K562 (cell line): ENCODE measurements around the gene YIPF4. TPM values are rescaled to one million over a fixed set of nuclear protein-coding genes. Genes with fewer than 3 reads are reported as not detected.
A peak's percentile ranks its signal among the peaks of the same experiment; 100 is the strongest.

ENCODE experiments used
- CBFA2T2 ChIP-seq: fragments of 450-650 bp; conservative IDR thresholded peaks from 2 replicates; pipeline ENCODE4 v1.6.1; 2017; ENCODE audit warnings: mild to moderate bottlenecking
- CBX5 ChIP-seq: IDR thresholded peaks from 2 replicates; pipeline ENCODE4 v1.6.1; 2014; ENCODE audit warnings: low read depth, borderline replicate concordance
- CHD7 ChIP-seq: fragments of 200-600 bp; sonication (generic); IDR thresholded peaks from one replicate; pipeline ENCODE4 v1.6.1; 2012; ENCODE audit warnings: mild to moderate bottlenecking, low read depth, low read length, inconsistent platforms
- HDAC3 ChIP-seq: fragments of 450-650 bp; IDR thresholded peaks from 2 replicates; pipeline ENCODE4 v1.6.1; 2018; ENCODE audit warnings: borderline replicate concordance, mild to moderate bottlenecking, moderate library complexity; ENCODE audit not compliant: partially characterized antibody
- HOXB6 ChIP-seq: fragments of 250-450 bp; sonication (Bioruptor Pico); IDR thresholded peaks from 2 replicates; pipeline ENCODE4 v1.5.1; 2022; ENCODE audit warnings: mild to moderate bottlenecking, borderline replicate concordance
- JUN ChIP-seq, 2 experiments: sonication (generic) in 1 of 2; formaldehyde crosslinking in 1 of 2; IDR thresholded peaks; 2 replicates each; pipeline versions ENCODE4 v1.6.1 to v1.8.0; 2012 to 2022; ENCODE audit warnings: borderline replicate concordance in 2 of 2, mild to moderate bottlenecking in 2 of 2, improper control_type of control experiment in 1 of 2, low read depth in 1 of 2, low read length in 1 of 2, missing genetic modification reagents in 1 of 2
- JUNB ChIP-seq: fragments of 450-650 bp; formaldehyde crosslinking; conservative IDR thresholded peaks from 2 replicates; pipeline ENCODE4 v1.4.0; 2020; ENCODE audit warnings: mild to moderate bottlenecking
- MIER1 ChIP-seq: fragments of 450-650 bp; IDR thresholded peaks from 2 replicates; pipeline ENCODE4 v1.6.1; 2016; ENCODE audit warnings: antibody characterized with exemption, mild to moderate bottlenecking, low read depth
- NCOR1 ChIP-seq: fragments of 450-650 bp; IDR thresholded peaks from 2 replicates; pipeline ENCODE4 v1.6.1; 2016; ENCODE audit warnings: mild to moderate bottlenecking, moderate library complexity
- PML ChIP-seq: IDR thresholded peaks from 2 replicates; pipeline ENCODE4 v1.6.1; 2012; ENCODE audit warnings: low read length, inconsistent platforms
- SMC3 ChIP-seq: conservative IDR thresholded peaks from 2 replicates; pipeline ENCODE4 v1.6.1; 2011; ENCODE audit warnings: low read depth, low read length, improper control_type of control experiment; ENCODE audit not compliant: insufficient read depth
- ZNF3 ChIP-seq: fragments of 250-450 bp; sonication (Bioruptor Pico); IDR thresholded peaks from 2 replicates; pipeline ENCODE4 v1.5.0; 2021; ENCODE audit warnings: mild to moderate bottlenecking, moderate library complexity
- ZNF696 ChIP-seq: fragments of 250-450 bp; sonication (Bioruptor Pico); conservative IDR thresholded peaks from 2 replicates; pipeline ENCODE4 v1.4.0; 2020; ENCODE audit warnings: mild to moderate bottlenecking, moderate library complexity
- polyA plus RNA-seq, 8 experiments: library from polyadenylated mRNA; depleted of rRNA in 4 of 8; stranded (reverse) in 5 of 8; unstranded in 3 of 8; fragments of >200 nt; fragmentation: Nextera tagmentation in 2 of 8; fragmentation: Illumina TruSeq in 1 of 8; extraction: Ambion mirVana in 2 of 8; extraction: Trizol in 1 of 8; gene quantifications; 2 replicates each; pipeline versions ENCODE4 v1.2.1 to v1.2.3, GENCODE V29; 2011 to 2014; ENCODE audit warnings: inconsistent platforms in 1 of 8, missing spikeins in 1 of 8
- total RNA-seq, 7 experiments: library from RNA; depleted of rRNA in 6 of 7; stranded (reverse); fragments of >200 nt in 6 of 7; fragmentation: Illumina TruSeq in 2 of 7; extraction: Trizol in 2 of 7; gene quantifications; 2 replicates each; pipeline versions ENCODE4 v1.2.1 to v1.2.3, GENCODE V29; 2011 to 2021; ENCODE audit warnings: low replicate concordance in 1 of 7

The YIPF4 gene
- total and polyA plus RNA-seq, 9 of the 15 experiments (the other 6 are each of a cell fraction or from before 2014, with no cell fraction given): 4.9 to 46.9 (median 17.5) TPM

- TF ChIP-seq CHD7 (no peak), NCOR1 (no peak), PML (no peak; the same call in 1 of the 2 replicates), ZNF3 (no peak), CBX5 (no peak), MIER1 (no peak), CBFA2T2 (no peak), ZNF696 (CRISPR knock-in tag) (no peak), HOXB6 (CRISPR knock-in tag) (no peak), JUNB (no peak), JUN (IDR thresholded peaks at IDR 0.05; ENCODE audit: borderline replicate concordance, low read depth, low read length) (peak; percentile 56; the same call in 1 of the 2 replicates), JUN (CRISPR knock-in tag; IDR thresholded peaks at IDR 0.05; ENCODE audit: borderline replicate concordance) (no peak), SMC3 (no peak), HDAC3 (no peak)
These were observed 11.7 kb downstream of the YIPF4 start (continued) for GRCh38 chr2:32289165-32289999.
